C1 segment of cervical spinal cord (tissue), 14 donors: ENCODE results near the gene ZFP36L2.
"Not testable (repeated sequence)": the region's sequence is repeated elsewhere in the genome, so short reads cannot be mapped to it uniquely, and the experiment has no call there.

ENCODE experiments used
- DNase-seq, 14 donors: peaks; one replicate each; lab custom pipeline; 2025; lab: John Stamatoyannopoulos, UW

The ZFP36L2 gene

DNA sequence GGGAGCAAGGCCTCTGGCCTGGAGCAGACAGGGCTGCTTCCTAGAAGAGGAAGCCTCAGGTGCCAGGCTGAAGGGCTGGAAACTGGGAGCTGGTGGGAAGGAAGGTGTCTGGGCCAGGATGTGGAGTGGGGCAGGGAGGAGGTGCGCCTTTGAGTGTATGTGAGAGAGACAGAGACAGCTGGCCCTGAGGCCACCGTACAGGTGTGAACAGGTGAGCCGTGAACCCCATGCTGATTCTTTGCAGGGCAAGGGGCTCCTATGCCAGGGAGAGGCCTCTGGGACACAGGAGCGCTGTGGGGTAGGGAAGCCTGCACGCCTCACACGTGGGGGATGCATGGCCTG is 16.3 kb downstream of the ZFP36L2 start:
- no peak for DNase-seq

DNA sequence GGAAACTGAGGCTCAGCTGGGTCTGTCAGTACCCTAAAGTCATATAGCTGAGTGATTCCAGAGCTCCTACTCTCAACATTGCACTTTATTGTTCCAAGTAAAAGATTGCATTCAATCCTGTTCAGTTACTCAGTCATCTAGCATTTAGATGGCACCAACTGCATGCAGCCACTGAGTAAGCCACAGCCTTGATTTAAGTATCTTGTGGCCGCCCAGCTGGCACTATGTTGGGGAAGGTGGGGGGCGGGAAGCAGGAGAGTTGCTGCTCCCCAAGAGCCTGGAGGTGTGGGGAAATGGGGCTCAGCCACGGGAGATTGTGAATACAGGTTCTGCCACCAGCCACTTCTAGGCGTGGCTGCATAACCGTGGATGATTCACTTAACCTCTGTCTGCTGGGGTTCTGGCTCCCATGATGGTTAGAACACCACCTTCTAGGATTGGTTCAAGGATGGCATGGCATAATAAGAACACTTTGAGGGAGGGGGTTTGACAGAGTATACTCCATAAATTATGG is 17.1 kb downstream of the ZFP36L2 start:
- DNase-seq: no peak

DNA sequence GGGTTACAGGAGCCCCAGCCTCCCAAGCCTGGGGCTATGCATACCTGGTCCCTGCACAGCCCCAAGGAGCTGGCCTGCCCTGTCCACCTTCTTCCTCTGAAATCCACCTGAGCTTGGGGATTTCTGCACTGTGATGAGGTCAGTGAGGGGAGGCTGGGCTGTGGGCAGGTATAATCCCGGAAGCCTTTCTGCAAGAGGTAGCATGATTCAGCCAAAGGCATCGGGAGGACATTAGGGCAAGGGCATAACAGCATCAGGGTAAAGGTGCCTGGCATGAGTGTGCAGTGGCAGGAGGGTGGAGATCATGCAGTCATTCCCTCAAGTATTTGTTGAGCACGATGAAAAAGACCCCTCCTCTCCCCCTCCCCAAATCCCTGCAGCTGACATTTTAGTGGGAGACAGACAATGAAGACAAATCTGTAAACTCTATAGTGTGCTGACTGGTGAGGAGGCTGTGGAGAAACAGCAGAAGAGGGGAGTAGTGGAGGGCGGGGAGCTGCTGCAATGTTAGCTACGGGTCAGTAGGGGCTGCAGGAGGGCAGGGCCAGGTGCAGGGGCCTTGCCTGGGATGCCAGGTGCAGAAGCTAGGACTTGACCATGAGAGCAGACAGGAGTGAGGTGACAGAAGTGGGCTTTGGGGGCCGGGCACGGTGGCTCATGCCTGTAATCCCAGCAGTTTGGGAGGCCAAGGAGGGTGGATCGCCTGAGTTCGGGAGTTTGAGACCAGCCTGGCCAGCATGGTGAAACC is 18.7 kb downstream of the ZFP36L2 start:
- no peak for DNase-seq

DNA sequence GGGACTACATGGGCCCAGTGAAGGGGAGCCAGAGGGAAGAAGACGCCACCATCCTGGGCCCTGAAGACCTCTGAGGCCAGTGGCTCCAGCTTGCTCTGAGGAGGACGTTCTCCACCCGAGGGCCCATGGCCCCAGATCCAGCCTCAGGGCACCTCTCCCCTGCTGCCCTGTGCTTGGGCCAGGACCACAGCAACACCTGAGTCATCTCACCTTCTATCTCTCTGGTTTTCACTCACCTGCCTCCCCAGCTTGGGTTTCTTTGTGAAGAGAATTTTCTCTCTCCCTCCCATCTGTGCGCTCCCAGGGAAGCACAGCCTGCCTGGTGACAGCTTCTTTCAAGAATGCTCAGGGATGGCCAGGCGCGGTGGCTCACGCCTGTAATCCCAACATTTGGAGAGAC is 19.8 kb downstream of the ZFP36L2 start:
- DNase-seq: no peak

DNA sequence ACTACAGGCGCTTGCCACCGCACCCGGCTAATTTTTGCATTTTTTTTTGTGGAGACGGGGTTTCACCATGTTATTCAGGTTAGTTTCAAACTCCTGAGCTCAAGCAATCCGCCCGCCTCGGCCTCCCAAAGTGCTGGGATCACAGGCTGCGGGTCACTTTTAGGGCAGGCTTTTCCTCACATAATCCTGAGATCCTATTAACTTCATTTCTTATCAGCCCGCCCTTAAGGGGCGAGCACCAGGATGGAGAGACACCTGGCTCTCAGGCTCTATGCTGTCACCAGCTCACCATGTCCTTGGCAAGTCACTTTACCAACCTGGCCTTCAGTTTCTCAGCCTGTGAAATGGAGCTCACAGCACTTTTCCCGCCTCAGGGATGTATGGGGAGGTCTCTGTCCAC is 23.0 kb downstream of the ZFP36L2 start:
- no peak for DNase-seq

DNA sequence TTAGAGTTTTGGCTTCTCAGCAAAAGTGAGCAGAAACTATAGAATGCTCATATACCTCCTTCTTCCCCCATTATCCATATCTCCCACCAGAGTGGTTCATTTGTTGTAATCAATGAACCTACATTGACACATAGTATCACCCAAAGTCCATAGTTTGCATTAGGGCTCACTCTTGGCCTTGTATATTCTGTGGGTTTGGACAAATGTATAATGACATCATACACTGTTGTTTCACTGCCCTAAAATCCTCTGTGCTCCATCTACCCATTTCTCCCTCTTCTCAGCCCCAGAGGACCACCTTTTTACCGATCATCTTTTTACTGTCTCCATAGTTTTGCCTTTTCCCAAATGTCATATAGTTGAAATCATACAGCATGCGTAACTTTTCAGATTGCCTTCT is 24.1 kb downstream of the ZFP36L2 start:
- DNase-seq: no peak

DNA sequence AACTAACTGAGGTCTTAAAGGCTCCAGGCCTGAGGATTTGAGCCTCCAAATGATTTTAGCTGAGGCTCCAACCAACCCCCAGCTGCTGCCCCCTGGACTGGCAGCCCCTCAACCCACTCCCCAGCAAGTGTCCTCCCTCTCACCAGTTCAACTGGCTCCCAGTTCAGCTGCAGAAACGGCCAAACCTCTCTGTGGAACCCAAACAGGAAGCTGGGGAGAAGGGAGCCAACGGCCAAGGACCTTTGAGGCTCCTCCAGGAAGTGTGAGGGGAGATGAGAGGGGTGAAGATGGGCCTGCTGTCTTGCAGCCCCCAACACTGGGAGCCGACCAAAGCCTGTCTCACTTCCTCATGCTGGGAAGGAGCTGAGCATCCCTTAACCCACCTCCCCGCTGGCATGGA is 24.9 kb downstream of the ZFP36L2 start:
- no peak for DNase-seq

DNA sequence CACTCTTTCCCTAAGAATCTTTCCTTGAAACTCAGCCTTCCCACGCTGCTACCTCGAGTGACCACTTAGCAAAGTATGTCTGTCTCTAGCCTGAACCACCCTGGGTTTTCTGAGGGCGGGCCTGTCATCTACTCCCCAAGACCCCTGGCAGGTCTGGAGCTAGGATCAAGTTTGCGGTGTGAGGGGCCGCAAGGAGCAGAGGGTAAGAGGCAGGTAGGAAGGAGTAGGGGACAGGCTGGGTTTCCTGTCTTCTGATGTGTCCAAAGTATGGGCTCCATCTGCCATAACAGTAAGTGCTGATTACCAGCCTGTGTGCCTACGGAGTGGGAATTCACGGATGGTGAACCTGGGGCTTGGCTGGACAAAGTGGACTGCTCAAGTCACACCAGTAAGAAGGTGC is 25.4 kb downstream of the ZFP36L2 start:
- DNase-seq: no peak

DNA sequence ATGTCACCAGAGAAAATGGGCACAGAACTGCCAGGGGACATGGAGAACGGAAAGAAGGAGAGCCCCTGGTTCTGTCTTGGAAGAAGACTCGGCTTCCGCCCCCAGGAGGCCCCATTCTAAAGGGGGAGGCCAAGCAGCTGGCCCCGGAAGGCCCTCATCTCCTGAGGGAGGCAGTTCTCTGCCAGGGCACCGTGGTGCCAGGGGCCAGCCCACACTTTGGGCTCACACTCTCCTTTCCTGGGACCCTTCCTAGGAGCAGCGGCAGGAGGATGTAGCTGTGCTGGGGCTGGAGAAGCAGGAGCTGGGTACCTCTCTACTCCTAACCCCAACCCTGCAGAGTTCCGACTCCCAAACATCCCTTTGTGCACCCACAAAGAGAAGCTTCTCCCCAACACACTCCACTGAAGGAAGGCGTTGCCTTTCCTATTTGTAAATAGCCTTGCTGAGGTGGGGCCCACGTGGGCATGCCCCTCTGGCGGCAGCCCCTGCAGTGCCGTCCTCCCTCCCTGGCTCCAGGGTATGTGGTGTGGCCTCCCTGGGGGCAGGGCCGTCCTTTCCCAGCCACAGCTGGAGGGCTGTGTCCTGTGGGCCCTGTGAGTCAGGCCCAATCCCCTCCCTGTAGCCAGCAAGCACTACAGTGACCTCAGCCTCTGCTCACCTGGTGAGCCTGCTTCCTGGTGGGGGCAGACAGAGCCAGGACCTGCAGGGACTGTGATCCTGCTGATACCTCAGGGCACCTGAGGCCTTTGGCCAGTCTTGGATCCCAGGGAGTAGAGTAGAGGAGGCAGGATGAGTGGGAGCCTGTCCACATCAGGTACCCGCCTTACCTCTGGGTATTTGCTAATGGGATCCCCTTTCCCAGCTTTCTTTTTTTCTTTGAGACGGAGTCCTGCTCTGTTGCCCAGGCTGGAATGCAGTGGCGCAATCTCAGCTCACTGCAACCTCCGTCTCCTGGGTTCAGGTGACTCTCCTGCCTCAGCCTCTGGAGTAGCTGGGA is 26.6 kb downstream of the ZFP36L2 start:
- no peak for DNase-seq

DNA sequence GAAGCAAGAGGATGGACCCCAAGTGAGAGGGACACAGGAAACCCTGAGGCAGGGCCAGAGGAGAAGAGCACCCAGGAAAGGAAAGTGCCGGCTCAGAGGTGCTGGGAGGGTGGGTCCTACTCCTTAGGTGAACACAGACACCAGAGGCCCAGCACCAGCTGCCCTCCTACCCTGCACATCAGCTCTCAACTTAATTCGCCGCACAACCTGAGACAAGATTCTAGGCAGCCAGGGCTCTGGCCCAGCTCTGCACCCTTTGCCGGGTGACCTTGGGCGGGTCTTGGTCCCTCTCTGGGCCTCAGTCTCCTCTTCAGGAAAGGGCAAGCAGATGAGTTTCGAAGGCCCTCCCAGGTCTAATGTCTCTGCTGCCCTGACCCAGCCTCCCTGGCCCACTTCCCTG is 28.1 kb downstream of the ZFP36L2 start:
- no peak for DNase-seq

DNA sequence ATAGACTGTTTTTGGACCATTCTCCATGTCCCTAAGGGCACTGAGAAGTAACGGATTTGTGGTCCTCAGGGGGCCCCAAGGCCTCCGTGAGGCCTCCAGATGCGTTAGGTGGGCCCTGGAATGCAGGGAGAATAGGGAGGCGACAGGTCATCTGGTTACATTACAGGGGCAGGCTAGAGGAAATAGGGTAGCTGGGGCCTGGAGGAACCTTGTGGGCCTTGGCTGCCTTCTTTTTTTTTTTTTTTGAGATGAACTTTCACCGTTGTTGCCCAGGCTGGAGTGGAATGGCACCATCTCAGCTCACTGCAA is 28.9 kb downstream of the ZFP36L2 start:
- DNase-seq: no peak

DNA sequence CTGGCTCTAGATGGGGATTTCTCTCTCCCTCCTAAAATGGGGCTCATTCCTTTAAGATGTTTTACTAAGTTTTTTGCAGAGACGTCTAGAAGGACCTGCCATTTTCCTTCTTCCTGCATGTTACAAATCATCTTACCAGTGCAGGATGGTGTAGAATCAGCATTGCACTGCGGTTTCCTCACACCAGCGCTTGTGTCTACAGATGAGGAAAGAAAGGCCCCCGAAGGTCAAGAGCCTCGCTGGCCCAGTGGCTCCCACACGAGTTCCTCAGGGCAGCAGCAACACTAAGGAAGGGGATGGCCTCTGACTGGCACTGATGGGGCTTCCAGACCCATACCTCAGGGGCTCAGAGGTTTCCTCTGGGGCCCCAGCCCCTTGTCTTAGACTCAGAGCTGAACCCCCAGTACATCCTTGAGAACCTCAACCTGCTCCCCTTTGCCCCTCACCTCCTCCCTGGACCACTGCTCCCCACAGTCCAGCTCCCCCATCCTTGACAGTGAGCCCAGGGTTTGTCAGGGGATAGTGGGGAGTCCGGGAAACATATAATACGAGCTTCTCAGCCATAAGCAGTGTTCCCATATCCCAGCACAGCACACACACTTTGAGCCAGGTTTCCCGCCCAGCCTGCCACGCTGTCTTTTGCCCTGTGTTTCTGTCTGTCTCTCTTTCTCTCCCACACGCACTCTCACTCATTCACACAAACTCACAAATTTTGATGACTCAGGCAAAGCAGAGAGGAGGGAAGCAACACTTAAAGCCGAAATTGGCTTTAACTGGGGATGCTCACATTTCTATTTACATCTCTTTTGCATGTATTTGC is 29.4 kb downstream of the ZFP36L2 start:
- no peak for DNase-seq

DNA sequence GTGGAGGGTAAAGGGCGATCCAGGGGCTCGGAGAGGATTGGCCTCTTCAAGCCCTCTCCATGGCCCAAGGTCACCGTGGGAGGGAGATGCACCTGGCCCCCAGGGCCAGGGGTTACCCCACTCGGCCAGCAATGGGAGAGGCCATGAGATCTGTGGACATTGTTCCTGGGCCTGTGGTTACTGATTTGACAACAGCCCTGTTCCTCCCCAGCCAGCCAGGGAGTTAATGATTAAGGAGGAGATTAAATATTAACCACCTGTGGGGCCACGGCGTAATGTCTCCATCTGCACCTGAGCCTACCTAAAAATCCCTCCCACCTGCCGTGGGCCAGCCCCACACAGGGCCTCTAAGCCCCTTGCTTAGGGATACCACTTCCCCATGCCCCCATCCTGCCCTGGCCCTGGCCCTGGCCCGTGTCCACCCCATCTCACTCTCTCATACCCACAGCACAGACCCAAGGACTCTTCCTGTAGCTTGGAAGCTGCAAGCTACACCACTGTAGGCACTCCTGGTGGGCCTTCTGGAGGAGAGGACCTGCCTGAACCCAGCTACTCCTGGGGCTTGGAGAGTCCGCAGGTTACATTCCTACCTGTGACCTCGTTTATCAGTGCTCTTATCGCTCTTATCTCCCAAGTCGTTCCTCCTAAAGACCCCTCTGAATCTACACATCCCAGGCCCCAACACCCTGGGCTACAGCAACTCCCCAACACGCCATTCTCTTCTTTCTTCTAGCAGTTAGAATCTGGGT is 32.1 kb downstream of the ZFP36L2 start:
- no peak for DNase-seq

DNA sequence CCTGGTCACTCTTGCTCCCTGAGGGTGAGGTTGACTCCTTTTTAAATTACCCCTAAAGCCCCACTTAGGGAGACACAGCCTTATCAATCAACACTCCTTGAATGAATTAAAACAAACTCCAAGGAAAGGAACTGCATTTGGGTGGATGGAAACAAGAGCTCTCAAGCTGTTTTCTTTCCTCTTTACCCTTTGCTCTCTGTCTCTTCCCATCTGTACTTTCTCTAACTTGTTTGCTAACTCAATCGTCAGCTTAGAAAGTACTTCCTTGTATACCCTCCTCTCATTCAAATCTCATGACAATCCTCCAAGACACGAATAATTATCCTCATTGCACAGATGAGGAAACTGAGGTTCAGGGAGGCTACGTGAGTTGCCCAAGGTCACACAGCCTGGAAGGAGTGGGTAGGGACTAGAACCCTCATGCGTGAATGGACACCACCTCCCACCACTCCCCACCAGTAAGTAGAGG is 32.7 kb downstream of the ZFP36L2 start:
- no peak for DNase-seq

DNA sequence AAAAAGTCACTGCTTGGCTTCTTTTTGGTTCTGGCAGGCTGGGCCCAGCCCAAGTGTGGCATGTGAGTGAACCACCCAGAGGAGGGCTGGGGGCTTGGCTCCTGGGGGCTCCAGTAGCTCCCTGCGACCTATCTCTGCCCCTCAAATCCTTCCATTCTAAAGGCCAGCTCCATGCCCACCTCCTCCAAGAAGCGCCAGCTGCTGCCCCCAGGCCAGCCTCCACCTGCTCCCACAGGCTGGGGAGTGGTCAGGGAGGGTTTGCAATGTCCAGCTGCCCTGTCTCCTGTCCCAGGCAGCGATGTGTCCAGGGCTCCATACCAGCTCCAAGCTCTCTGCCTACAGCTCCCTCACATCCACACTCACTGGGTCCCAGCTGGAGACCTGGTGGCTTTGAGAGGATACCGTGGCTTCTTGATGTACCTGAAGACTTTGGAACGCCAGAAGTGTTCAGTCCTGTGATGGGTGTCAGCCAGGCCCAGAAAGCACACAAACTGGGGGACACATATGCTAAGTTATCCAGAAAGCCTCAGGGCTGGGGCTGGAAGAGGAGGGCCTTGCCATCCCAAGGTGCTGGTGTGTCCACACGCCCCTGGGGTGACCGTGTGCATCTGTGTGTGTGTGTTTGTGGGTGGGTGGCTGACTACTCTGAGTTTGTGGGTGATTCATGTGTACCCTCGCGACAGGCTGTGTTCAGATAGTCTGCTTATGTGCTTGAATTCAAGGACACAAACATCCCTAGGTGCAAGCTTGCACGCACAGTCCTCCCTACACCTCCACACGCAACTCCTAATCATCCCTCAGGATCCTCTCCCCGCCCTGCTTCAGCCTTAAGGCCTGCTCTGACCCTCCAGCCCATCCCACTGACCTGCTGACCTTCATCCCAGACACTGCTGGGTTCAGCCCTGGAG is 33.4 kb downstream of the ZFP36L2 start:
- no peak for DNase-seq

DNA sequence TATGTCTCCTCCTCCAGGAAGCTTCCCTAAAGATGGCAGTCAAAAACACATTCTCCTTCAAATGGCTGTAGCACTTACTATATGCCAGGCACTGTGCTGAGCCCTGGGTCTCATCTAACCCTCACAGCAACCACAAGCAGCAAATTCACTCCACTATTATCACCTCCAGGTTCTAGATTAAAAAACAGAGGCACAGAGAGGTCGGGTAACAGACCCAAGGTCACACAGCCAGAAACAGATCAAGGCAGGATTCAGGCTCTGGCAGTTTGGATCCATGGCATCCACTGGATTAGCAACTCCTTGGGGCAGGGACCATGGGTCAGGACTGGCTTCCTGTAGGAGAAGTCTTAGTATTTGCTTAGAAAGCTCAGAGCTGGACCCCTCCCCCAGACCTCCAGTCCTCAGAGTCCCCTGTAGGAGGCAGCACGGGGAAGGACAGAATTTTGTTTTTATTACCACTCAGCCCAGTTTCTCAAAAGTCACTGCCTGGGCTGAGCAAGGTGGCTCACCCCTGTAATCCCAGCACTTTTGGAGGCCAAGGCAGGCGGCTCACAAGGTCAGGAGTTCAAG is 34.4 kb downstream of the ZFP36L2 start:
- DNase-seq: no peak

DNA sequence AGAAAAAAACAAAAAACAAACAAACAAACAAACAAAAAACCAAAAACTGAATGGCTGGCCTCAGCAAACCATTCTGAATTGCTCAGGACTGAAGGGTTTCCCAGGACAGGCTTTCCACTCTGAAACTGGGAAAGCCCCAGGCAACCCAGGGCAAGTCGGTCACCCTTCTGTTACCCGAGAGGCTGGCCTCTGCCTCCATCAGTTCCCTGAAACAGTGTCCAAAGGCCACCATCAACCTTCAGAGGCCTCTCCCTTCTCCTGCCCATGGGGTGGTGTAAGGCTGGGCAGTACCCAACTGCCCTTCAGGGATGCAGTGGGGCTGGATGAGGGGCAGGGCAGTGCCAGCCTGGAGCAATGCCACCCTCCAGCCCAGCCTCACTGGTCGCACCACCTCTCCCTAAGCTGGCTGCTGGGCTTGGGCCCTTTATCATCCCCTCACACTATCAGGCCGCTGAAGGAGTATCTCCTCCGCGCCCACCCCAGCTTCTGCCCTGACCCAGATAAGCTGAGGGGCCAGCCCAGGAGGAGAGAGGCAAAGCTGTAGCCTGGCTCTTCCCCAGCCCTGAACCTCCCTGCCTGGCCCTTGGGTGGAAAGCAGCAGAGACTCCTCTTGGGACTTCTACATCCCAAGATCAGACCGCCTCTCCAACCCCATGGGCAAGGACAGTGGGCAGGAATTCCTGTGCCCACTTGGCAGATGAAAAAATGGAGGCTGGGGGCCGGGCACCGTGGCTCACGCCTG is 35.9 kb downstream of the ZFP36L2 start:
- DNase-seq: no peak

DNA sequence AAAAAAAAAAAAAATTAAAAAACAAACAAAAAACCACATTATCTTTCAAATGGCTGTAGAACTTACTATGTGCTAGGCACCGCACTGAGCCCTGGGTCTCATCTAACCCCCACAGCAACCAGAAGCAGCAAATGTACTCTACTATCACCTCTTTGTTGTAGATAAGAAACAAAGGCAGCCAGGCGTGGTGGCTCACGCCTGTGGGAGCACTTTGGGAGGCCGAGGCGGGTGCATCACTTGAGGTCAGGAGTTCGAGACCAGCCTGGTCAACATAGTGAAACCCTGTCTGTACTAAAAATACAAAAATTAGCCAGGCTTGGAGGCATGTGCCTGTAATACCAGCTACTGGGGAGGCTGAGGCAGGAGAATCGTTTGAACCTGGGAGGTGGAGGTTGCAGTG is 36.5 kb downstream of the ZFP36L2 start:
- DNase-seq: not testable (repeated sequence)
